ENCODE data around the gene LAMA3. TPM values are rescaled to one million over a fixed set of nuclear protein-coding genes. Genes with fewer than 3 reads are reported as not detected.

Gene LAMA3
- total RNA-seq, 1 experiment from 2014 or later, result 5.6 TPM

- no peaks in the 10 kb centered on the region for H4K20me1 ChIP-seq (ENCODE audit: insufficient read depth)
- DNase-seq (ENCODE audit: low read depth, low spot score) (no peak), ATAC-seq (no peak)
- no peaks in the 10 kb centered on the region for H3K9me2 ChIP-seq (ENCODE audit: insufficient read depth)
- peaks cover 5 to 12% of the 10 kb centered on the region in 2 experiments; a peak in 3 of 4 replicates for H3K4me1 ChIP-seq (ENCODE audit: control insufficient read depth in 1 of 2, insufficient read depth in 2 of 2, low read length in 2 of 2)
- no peak overlapping the region for H3K27ac ChIP-seq (ENCODE audit: low read depth, low read length)
- TF ChIP-seq SIN3A (IDR thresholded peaks at IDR 0.05; ENCODE audit: low read depth) (no peak), POLR2AphosphoS5 (IDR thresholded peaks at IDR 0.05; ENCODE audit: low read depth, low read length) (no peak), ZBTB33 (IDR thresholded peaks at IDR 0.05; ENCODE audit: extremely low read depth, insufficient replicate concordance, low read length) (no peak), MAX (IDR thresholded peaks at IDR 0.05) (no peak), CBX3 (IDR thresholded peaks at IDR 0.05; ENCODE audit: low read depth) (no peak), CEBPB (IDR thresholded peaks at IDR 0.05; ENCODE audit: low read depth) (no peak), EZH2phosphoT487 (IDR thresholded peaks at IDR 0.05; ENCODE audit: borderline replicate concordance) (no peak), POLR2A (IDR thresholded peaks at IDR 0.05; ENCODE audit: borderline replicate concordance, extremely low read depth, insufficient read depth, insufficient read length) (no peak), YY1 (IDR thresholded peaks at IDR 0.05; ENCODE audit: extremely low read depth, insufficient replicate concordance, low read depth, low read length) (no peak), RAD21 (IDR thresholded peaks at IDR 0.05; ENCODE audit: low read depth) (no peak), SRF (IDR thresholded peaks at IDR 0.05; ENCODE audit: low read depth) (no peak), FOSL1 (IDR thresholded peaks at IDR 0.05; ENCODE audit: low read depth) (no peak)
- TF ChIP-seq, protein P1, sequence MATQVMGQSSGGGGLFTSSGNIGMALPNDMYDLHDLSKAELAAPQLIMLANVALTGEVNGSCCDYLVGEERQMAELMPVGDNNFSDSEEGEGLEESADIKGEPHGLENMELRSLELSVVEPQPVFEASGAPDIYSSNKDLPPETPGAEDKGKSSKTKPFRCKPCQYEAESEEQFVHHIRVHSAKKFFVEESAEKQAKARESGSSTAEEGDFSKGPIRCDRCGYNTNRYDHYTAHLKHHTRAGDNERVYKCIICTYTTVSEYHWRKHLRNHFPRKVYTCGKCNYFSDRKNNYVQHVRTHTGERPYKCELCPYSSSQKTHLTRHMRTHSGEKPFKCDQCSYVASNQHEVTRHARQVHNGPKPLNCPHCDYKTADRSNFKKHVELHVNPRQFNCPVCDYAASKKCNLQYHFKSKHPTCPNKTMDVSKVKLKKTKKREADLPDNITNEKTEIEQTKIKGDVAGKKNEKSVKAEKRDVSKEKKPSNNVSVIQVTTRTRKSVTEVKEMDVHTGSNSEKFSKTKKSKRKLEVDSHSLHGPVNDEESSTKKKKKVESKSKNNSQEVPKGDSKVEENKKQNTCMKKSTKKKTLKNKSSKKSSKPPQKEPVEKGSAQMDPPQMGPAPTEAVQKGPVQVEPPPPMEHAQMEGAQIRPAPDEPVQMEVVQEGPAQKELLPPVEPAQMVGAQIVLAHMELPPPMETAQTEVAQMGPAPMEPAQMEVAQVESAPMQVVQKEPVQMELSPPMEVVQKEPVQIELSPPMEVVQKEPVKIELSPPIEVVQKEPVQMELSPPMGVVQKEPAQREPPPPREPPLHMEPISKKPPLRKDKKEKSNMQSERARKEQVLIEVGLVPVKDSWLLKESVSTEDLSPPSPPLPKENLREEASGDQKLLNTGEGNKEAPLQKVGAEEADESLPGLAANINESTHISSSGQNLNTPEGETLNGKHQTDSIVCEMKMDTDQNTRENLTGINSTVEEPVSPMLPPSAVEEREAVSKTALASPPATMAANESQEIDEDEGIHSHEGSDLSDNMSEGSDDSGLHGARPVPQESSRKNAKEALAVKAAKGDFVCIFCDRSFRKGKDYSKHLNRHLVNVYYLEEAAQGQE (IDR thresholded peaks at IDR 0.05; ENCODE audit: low read depth), result no peak
- TF ChIP-seq, protein P2, sequence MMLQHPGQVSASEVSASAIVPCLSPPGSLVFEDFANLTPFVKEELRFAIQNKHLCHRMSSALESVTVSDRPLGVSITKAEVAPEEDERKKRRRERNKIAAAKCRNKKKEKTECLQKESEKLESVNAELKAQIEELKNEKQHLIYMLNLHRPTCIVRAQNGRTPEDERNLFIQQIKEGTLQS (IDR thresholded peaks at IDR 0.05), result no peak
- H2AFZ ChIP-seq (ENCODE audit: low read depth, low read length, poor library complexity, severe bottlenecking), result no peak overlapping the region
- H3K79me2 ChIP-seq (ENCODE audit: insufficient read depth, low read length), result no peaks in the 10 kb centered on the region
- ChIA-PET CTCF (no interaction called here), POLR2A (no interaction called here), RAD21 (ENCODE audit: low non-redundant PET in 1 of 2, low total read pairs in 2 of 2, uncharacterized antibody in 2 of 2, unreplicated experiment in 2 of 2) (no interaction called here)
- no peaks in the 10 kb centered on the region for H3K36me3 ChIP-seq (ENCODE audit: control insufficient read depth in 1 of 2, insufficient read depth in 2 of 2, low read length in 2 of 2)
- no peaks in the 10 kb centered on the region for H3K9me3 ChIP-seq (ENCODE audit: control insufficient read depth in 1 of 2, insufficient read depth in 1 of 2, low read depth in 1 of 2, low read length in 2 of 2)
- no peaks in the 10 kb centered on the region for H3K27me3 ChIP-seq (ENCODE audit: insufficient read depth, low read length)
- H3K9ac ChIP-seq (ENCODE audit: low read length), result no peak overlapping the region
- no peak overlapping the region for H3K4me3 ChIP-seq (replicated peaks in 1 of 2; ENCODE audit: low read depth in 1 of 2, low read length in 2 of 2)
- intact Hi-C loops (cut with micrococcal nuclease), result no loop called here
- no peak overlapping the region for H3K4me2 ChIP-seq (ENCODE audit: low read length)
- no TSS peak for BruUV-seq (replicated peaks)
Measured at GRCh38 chr18:23981369-23981980, 292.2 kb downstream of the LAMA3 start.

All from HCT116 (cell line).